Activated CD8-positive, alpha-beta memory T cell treated with anti-CD3 and anti-CD28 coated beads for 1 hour (primary cell): ENCODE data around the gene MACROD2.
"Not testable (repeated sequence)": the region's sequence is repeated elsewhere in the genome, so short reads cannot be mapped to it uniquely, and the experiment has no call there.

Source experiments
- DNase-seq, 2 donors: peaks; one replicate each; pipeline ENCODE4 v3.0.0-alpha.2; 2020; ENCODE audit warnings: low read depth in 1 of 2; ENCODE audit errors: extremely low read depth in 1 of 2

MACROD2 gene

DNA sequence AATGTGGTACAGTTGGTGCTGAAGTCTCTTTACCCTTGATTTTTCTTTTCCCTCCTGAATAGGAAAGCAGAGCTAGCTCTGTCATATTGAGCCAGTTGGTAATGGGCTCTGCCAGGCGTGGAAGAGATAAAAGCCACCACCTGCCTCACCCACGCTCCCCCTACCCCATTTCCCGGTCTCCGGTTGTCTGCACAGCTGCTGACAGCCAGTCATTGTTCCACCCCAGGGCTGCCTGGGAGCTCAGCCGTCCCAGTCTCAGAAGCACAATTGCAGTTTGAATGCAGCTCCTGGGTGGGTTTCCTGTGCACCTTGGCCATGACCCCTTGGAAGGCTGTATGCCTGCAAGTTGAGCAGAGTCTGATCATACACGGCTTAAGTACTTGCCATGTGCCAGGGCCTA is 1017.2 kb downstream of the MACROD2 start:
- DNase-seq = no peak

- not testable (repeated sequence) for DNase-seq
These were observed 1021.6 kb downstream of the MACROD2 start for GRCh38 chr20:15016875-15017274.

DNA sequence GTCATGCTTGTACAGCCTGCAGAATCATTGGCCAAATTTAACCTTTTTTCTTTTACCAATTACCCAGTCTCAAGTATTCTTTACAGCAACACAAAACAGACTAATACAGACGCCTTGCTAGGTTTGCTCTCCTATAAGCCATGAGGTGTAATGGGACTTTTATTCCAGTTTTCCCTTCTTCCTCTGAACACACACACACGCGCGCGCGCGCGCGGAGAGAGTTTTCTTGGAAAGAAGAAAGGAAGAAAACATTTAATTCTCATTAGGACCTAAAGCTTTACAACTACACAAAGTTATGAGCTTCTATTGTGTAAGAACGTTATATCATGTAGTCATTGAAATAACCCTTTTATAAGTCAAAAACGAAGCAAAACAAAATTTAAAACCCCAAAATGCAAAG is 1023.6 kb downstream of the MACROD2 start:
- no peak for DNase-seq

DNA sequence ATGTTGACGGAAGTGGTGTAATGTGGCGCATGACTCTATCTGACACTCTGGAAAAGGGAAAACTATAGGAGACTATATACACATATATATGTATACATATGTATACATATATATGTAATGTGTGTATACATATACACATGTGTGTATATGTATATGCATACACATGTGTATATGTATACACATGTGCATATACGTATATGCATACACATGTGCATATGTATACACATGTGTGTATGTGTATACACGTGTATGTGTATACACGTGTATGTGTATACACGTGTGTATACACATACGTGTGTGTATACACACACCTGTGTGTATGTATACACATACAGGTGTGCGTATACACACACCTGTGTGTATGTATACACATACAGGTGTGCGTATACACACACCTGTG is 1025.5 kb downstream of the MACROD2 start:
- no peak for DNase-seq

- no peak for DNase-seq
These were observed 1027.6 kb downstream of the MACROD2 start for GRCh38 chr20:15022921-15023320.

GRCh38 chr20:15026759-15027158 is 1031.4 kb downstream of the MACROD2 start:
- no peak for DNase-seq

DNA sequence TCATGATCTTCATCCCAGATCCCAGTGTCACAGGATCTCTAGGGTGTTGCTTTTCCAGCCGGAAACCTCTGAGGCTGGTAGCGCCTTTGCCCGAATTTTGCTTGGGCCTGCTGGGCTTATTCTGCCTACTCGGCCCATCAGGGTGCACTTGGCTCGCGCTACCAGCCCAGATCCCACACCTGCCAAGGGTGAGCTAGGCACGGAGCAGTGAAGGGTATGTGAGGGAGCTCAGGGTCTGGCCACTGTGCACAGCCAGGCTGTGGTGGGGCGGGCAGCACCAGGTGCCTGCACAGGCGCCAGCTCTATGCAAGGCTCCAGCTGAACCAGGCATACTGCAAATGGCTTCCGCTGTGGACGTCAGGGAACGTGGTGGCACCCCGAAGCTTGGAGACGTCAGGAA is 1035.5 kb downstream of the MACROD2 start:
- no peak for DNase-seq

GRCh38 chr20:15031546-15032351 is 1036.4 kb downstream of the MACROD2 start:
- DNase-seq = no peak

- DNase-seq = no peak
These were observed 1037.0 kb downstream of the MACROD2 start for GRCh38 chr20:15032352-15032622.

GRCh38 chr20:15033269-15033668 is 1038.0 kb downstream of the MACROD2 start:
- DNase-seq = no peak

DNA sequence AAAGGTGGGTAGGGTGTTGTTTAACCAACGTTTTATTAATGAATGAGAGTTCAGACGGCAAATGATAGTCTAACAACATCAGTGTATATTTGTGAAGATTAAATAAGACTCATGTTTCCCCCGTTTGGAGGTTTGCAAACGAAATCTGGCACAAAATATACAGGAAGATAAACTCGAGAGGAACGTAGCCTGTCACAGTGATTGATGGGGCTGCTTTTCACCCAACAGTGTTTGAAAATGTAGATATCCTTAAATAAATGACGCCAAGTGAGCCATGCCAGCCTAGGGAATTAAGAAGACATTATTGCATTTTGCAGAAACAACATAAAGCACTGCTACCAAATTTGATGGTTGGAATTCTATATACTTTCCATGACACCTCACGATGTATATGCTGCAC is 1038.6 kb downstream of the MACROD2 start:
- DNase-seq = no peak

DNA sequence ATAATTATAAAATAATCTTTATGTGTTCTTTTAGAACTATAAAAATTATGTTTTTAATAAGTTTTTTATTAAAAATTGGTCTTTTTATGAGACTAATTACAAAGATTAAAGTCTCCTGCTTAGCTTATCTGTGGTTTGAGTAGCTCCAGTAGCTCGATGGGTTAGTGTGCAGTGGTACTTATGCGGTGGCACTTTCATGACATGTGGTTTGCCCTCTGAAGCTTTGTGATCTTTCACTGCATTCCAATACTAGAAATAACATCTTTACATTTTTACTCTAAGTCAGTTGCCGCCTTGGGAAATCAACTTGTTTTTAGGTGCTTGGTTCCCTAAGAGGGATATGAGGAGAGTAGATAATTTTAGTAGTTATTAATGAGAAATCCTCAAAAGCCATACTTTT is 1041.6 kb downstream of the MACROD2 start:
- no peak for DNase-seq

DNA sequence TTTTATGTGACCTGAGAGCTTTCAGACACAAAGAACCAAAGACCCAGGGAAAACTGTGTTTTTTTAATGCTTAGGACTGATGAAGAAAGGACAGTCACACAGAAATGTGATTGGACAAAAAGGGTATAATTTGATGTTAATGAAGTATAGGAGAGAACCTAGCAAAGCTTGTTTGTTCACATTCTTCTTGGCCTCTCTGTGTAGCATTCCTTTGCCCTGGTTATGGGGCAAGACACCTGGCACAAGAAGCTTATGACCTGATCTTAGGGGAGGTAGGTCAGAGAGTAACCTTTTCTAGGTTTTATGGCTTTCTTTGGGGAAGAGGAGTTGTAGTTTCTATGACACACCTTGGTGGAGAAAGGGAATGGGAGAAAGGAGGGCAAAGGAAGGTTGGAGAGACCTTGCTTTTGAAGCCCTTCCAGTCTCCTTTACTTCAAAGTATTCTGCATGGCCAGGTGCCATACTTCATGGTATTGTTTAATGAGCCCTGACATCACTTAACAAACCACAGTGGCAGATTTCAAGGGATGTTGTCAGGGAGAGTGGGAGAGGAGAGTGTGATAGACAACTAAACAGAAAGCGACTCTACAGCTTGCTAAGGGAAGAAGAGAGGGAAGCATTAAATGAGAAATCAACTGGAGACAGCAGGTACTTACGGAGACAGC is 1043.9 kb downstream of the MACROD2 start:
- no peak for DNase-seq

DNA sequence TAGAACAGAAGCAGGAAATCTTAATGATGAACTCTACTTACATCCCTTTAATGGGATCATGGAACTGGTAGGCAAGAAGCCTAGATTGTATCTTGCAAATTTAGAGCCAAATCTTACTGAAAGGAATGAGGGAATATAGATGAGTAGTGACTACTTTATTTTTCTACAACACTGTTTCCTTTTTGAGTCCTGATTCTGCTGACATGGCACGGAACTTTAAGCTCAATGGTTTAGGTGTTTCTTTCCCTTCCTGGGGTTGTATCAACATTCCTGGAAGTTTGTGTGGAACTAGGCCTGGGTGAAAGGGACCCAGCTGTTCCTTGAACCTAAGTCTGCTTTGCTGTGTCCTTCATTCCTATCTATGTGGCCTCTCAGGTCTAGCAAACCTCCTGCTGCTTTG is 1047.4 kb downstream of the MACROD2 start:
- DNase-seq = no peak

GRCh38 chr20:15045246-15045645 is 1049.9 kb downstream of the MACROD2 start:
- no peak for DNase-seq

DNA sequence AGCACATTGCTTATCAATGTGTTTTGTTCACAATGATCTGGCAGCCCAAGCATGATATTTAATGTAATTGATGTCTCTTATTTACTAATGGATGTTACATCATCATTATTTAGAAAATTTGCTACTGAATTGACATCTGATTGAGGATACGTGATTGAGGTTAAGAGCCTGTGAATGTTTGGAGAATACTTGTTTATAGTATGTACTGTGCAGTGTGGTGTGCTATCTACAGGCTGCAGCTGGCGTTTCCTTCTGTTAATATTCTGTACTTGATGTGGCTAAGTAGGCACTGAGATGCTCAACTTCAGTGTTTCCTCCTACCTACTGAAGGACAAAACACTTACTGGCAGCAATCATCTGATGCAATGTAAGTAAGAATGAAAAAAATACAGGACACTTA is 1051.7 kb downstream of the MACROD2 start:
- no peak for DNase-seq

DNA sequence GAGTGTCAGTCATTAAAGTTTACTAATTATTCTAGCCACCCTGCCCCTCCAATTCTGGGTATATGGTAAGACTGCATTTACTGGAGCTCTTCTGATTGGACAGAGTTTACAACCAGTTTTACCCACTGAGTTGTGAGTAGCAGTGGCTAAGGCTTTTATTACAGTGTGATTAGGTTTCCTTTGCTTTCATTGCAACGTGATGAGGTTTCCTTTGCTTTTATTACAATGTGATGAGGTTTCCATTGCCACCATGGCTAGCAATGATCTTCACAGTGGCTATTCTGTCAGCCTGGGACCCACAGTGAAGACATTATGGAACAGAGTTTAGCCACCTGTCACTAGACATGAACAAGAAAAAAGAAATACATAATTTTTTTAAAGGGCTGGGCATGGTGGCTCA is 1052.3 kb downstream of the MACROD2 start:
- no peak for DNase-seq

DNA sequence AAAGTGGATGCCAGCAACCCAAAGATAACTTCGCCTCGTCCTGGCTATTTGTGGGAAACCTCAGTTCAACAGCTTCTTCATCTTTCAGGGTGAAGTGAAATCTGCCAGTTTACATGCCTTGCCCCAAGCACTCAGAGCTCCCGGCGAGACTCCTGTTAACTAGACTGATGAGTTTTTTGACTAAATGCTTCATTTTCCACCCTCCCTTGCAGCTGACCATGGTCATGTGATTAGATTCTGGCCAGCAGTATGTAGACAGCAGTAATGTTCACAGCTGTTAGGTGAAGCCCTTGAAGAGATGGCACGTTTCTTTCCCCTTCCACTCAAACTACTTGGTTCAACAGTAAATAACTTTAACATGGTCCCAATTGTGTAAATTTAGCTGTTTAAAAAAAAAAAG is 1060.9 kb downstream of the MACROD2 start:
- no peak for DNase-seq

DNA sequence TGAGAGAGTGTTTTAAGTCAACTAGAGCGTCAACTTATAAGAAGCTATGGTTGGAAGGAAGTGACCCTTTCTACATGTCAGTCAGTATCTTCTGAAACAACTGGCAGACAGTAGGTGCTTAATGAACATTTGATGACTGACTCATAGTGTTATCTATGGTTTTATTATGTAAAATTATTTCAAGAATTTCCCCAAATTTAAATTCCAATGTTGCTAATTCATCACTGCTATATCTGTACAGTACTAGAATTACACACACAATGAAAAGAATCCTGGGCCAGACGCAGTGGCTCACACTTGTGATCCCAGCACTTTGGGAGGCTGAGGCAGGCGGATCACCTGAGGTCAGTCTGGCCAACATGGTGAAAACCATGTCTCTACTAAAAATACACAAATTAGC is 1063.5 kb downstream of the MACROD2 start:
- no peak for DNase-seq

DNA sequence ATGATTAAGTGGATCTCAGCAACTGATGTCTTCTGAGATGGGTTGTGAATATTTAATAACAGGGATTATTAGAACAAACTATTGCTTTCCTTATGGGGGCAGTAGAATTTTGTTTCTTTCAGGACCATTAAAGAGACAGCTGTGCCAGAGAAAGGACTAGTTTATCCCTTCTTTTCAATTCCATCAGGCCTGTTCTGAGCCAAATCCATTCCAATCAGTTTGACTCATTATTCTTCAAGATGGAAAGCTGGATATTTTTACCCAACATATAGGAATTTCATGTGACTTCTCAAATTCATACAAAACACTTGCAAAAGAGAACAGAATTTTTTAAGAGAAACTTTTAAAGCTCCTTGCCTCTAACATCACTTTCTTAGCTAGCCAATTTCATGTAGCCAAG is 1064.1 kb downstream of the MACROD2 start:
- no peak for DNase-seq

GRCh38 chr20:15060265-15061060 is 1065.1 kb downstream of the MACROD2 start:
- no peak for DNase-seq

GRCh38 chr20:15061061-15061430 is 1065.7 kb downstream of the MACROD2 start:
- no peak for DNase-seq
